HFFc6 (cell line): Measurements from ENCODE around the gene GZMH. TPM values are rescaled to one million over a fixed set of nuclear protein-coding genes. Genes with fewer than 3 reads are reported as not detected.

Source experiments
- DNase-seq: peaks from one replicate; pipeline ENCODE4 v3.0.0-alpha.2; 2018
- H3K27ac Mint-ChIP-seq: 2 replicates; pipeline ENCODE4 v1.8.0; 2020; ENCODE audit warnings: mild to moderate bottlenecking, mixed read lengths
- H3K27me3 Mint-ChIP-seq: 2 replicates; pipeline ENCODE4 v1.8.0; 2021; ENCODE audit warnings: mild to moderate bottlenecking, moderate library complexity, mixed read lengths; ENCODE audit not compliant: insufficient read depth
- H3K36me3 Mint-ChIP-seq: 2 replicates; pipeline ENCODE4 v1.8.0; 2021; ENCODE audit warnings: low read depth, mixed read lengths
- H3K4me1 Mint-ChIP-seq: 2 replicates; pipeline ENCODE4 v1.8.0; 2020; ENCODE audit warnings: low read depth, mixed read lengths
- H3K4me3 Mint-ChIP-seq: 2 replicates; pipeline ENCODE4 v1.8.0; 2020; ENCODE audit warnings: mild to moderate bottlenecking, moderate library complexity, mixed read lengths
- H3K9me3 Mint-ChIP-seq: 2 replicates; pipeline ENCODE4 v1.8.0; 2020; ENCODE audit warnings: mild to moderate bottlenecking, mixed read lengths
- total RNA-seq, 6 experiments: library from RNA; stranded (reverse); fragmentation: NEBNext Ultra II Directional; extraction: Animal tissue kit (Norgen Biotek cat#: 25700); gene quantifications; 2 replicates in 1 of 6; 3 replicates in 5 of 6; pipeline ENCODE4 v1.2.3, GENCODE V29; 2021
- TF ChIP-seq, protein P1 (sequence below): fragments of 200-600 bp; sonication (generic); IDR thresholded peaks from 2 replicates; pipeline ENCODE4 v1.5.0; 2021; ENCODE audit warnings: antibody characterized with exemption, mild to moderate bottlenecking

GZMH gene
- total RNA-seq, 6 experiments from 2014 or later = not detected

DNA sequence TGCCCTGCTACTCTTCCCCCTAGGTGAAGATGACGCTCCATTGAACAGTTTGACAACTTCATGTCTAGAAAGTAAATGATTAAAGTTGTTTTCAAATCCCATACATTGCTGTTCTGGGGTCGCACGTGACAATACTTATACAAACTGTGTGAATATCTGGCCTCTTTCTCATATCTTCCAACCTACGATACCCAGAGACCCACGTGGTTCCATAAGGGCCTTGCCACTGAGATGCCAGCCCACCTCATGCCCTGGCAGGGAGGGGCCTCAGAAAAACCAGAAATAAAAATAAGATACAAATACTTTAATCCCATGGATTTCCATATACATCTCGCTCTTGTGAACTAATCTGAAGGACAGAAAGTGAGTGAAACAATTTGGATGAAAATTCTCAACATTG lies 20.0 kb upstream of the GZMH start:
- TF ChIP-seq, protein P1, sequence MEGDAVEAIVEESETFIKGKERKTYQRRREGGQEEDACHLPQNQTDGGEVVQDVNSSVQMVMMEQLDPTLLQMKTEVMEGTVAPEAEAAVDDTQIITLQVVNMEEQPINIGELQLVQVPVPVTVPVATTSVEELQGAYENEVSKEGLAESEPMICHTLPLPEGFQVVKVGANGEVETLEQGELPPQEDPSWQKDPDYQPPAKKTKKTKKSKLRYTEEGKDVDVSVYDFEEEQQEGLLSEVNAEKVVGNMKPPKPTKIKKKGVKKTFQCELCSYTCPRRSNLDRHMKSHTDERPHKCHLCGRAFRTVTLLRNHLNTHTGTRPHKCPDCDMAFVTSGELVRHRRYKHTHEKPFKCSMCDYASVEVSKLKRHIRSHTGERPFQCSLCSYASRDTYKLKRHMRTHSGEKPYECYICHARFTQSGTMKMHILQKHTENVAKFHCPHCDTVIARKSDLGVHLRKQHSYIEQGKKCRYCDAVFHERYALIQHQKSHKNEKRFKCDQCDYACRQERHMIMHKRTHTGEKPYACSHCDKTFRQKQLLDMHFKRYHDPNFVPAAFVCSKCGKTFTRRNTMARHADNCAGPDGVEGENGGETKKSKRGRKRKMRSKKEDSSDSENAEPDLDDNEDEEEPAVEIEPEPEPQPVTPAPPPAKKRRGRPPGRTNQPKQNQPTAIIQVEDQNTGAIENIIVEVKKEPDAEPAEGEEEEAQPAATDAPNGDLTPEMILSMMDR = no peak
- Mint-ChIP-seq H3K4me3 (no peak overlapping the region), H3K9me3 (peaks cover 34% of the 10 kb centered on the region), H3K36me3 (0 out of 2 replicates have a peak, but pooled peaks cover 6% of the 10 kb centered on the region), H3K27ac (no peak overlapping the region), H3K27me3 (no peaks in the 10 kb centered on the region), H3K4me1 (no peaks in the 10 kb centered on the region)
- DNase-seq = no peak

- Mint-ChIP-seq H3K27ac (no peak overlapping the region), H3K27me3 (no peaks in the 10 kb centered on the region), H3K36me3 (no peaks in the 10 kb centered on the region), H3K4me1 (no peaks in the 10 kb centered on the region), H3K4me3 (no peak overlapping the region), H3K9me3 (peaks cover 44% of the 10 kb centered on the region)
- DNase-seq = no peak
- TF ChIP-seq, protein P1 = no peak
Observed at GRCh38 chr14:24613747-24614146, 4.3 kb upstream of the GZMH start.

- H3K4me3 Mint-ChIP-seq = no peak overlapping the region
- H3K36me3 Mint-ChIP-seq = no peaks in the 10 kb centered on the region
- H3K27me3 Mint-ChIP-seq = peaks cover 1% of the 10 kb centered on the region; the same call in 1 of the 2 replicates
- H3K9me3 Mint-ChIP-seq = peaks cover 46% of the 10 kb centered on the region
- H3K27ac Mint-ChIP-seq = no peak overlapping the region
- no peak for DNase-seq
- TF ChIP-seq, protein P1 = no peak
- H3K4me1 Mint-ChIP-seq = no peaks in the 10 kb centered on the region
Observed at GRCh38 chr14:24613241-24613640, 3.8 kb upstream of the GZMH start.

GRCh38 chr14:24612196-24612595 lies 2.7 kb upstream of the GZMH start:
- H3K4me1 Mint-ChIP-seq = no peaks in the 10 kb centered on the region
- H3K27ac Mint-ChIP-seq = no peak overlapping the region
- TF ChIP-seq, protein P1 = no peak
- peaks cover 52% of the 10 kb centered on the region for H3K9me3 Mint-ChIP-seq
- H3K36me3 Mint-ChIP-seq = no peaks in the 10 kb centered on the region
- no peak overlapping the region for H3K4me3 Mint-ChIP-seq
- peaks cover 2% of the 10 kb centered on the region; the same call in 1 of the 2 replicates for H3K27me3 Mint-ChIP-seq
- no peak for DNase-seq

- Mint-ChIP-seq H3K9me3 (peaks cover 52% of the 10 kb centered on the region), H3K27me3 (peaks cover 2% of the 10 kb centered on the region; the same call in 1 of the 2 replicates), H3K4me3 (no peak overlapping the region), H3K27ac (no peak overlapping the region), H3K36me3 (no peaks in the 10 kb centered on the region), H3K4me1 (no peaks in the 10 kb centered on the region)
- DNase-seq = no peak
- TF ChIP-seq, protein P1 = no peak
Observed at GRCh38 chr14:24607635-24608514, 1.6 kb downstream of the GZMH start.
